Measurements from ENCODE around the gene CPVL. TPM values are rescaled to one million over a fixed set of nuclear protein-coding genes. Genes with fewer than 3 reads are reported as not detected.

The CPVL gene
- total and polyA plus RNA-seq, 2 of the 4 experiments (the other 2 are of a cell fraction): not detected

- Histone ChIP-seq H3K14ac (replicated peaks; ENCODE audit: low read depth, low read length) (no peak overlapping the region), H3K79me1 (ENCODE audit: low read depth in 1 of 2, low read length in 2 of 2) (no peaks in the 10 kb centered on the region), H3K4me2 (ENCODE audit: low read depth, low read length) (no peak overlapping the region), H3K27me3 (ENCODE audit: control insufficient read depth, insufficient read depth, low read length) (no peaks in the 10 kb centered on the region), H3K4ac (ENCODE audit: low read depth, low read length) (no peak overlapping the region), H3K18ac (ENCODE audit: low read depth, low read length) (no peak overlapping the region), H3K27ac (ENCODE audit: insufficient read depth, low read length) (no peak overlapping the region), H3K4me1 (ENCODE audit: control insufficient read depth, insufficient read depth, low read length) (no peaks in the 10 kb centered on the region), H4K20me1 (ENCODE audit: insufficient read depth, low read length) (no peaks in the 10 kb centered on the region), H2BK15ac (ENCODE audit: low read depth, low read length) (no peak overlapping the region), H3K9ac (ENCODE audit: low read depth, low read length) (no peak overlapping the region), H2AFZ (replicated peaks; ENCODE audit: low read length, poor library complexity) (no peak overlapping the region), H3K56ac (ENCODE audit: extremely low read depth, insufficient read depth, low read length) (no peak overlapping the region), H2AK9ac (replicated peaks; ENCODE audit: low read depth, low read length, poor library complexity) (no peak overlapping the region), H2BK5ac (ENCODE audit: low read depth, low read length, poor library complexity, severe bottlenecking) (no peak overlapping the region), H3K9me3 (ENCODE audit: control insufficient read depth, insufficient read depth, low read length) (no peaks in the 10 kb centered on the region), H3K23ac (ENCODE audit: low read depth, low read length) (no peak overlapping the region), H2BK120ac (ENCODE audit: low read depth, low read length) (no peak overlapping the region), H2BK20ac (ENCODE audit: low read depth, low read length) (no peak overlapping the region), H4K8ac (ENCODE audit: low read depth in 2 of 2, low read length in 2 of 2) (no peak overlapping the region), H3K9me1 (ENCODE audit: insufficient read depth, low read length) (no peaks in the 10 kb centered on the region), H4K91ac (ENCODE audit: insufficient read depth, low read depth, low read length) (no peak overlapping the region), H4K5ac (ENCODE audit: low read depth, low read length) (no peak overlapping the region), H2AK5ac (ENCODE audit: low read depth, low read length) (no peak overlapping the region), H3K4me3 (ENCODE audit: insufficient read depth, low read depth, low read length) (no peak overlapping the region), H3K36me3 (ENCODE audit: control insufficient read depth, insufficient read depth, low read length) (no peaks in the 10 kb centered on the region)
- DNase-seq: no peak
- in situ Hi-C loops (cut with MboI; ENCODE audit: low sequenced_read_pairs) (no loop called here), intact Hi-C loops (cut with micrococcal nuclease) (no loop called here), dilution Hi-C loops (cut with HindIII; ENCODE audit: low sequenced_read_pairs, unreplicated experiment) (no loop called here)
- no CpG with 5 or more reads among the region's 3 CpGs for WGBS, 2 experiments (ENCODE audit: extremely low coverage in 2 of 2, insufficient read length in 1 of 2)
- ChIA-PET POLR2A (ENCODE audit: unreplicated experiment) (no interaction called here), CTCF (no interaction called here)
- TF ChIP-seq BHLHE40 (IDR thresholded peaks at IDR 0.05; ENCODE audit: low read depth, low read length) (no peak), USF2 (IDR thresholded peaks at IDR 0.05; ENCODE audit: low read depth, low read length) (no peak), NFE2L2 (IDR thresholded peaks at IDR 0.05; ENCODE audit: low read depth, low read length) (no peak), MAZ (IDR thresholded peaks at IDR 0.05; ENCODE audit: borderline replicate concordance, low read depth, low read length) (no peak), MXI1 (IDR thresholded peaks at IDR 0.05; ENCODE audit: borderline replicate concordance, low read depth, low read length) (no peak), POLR2A (IDR thresholded peaks at IDR 0.05; ENCODE audit: low read depth, low read length) (no peak), FOS (IDR thresholded peaks at IDR 0.05; ENCODE audit: low read depth, low read length) (no peak), RFX5 (IDR thresholded peaks at IDR 0.05; ENCODE audit: low read depth, low read length) (no peak), RCOR1 (IDR thresholded peaks at IDR 0.05; ENCODE audit: insufficient replicate concordance, low read length) (no peak), SMC3 (IDR thresholded peaks at IDR 0.05; ENCODE audit: low read depth, low read length) (no peak), CEBPB (IDR thresholded peaks at IDR 0.05; ENCODE audit: low read depth, low read length) (no peak)
- TF ChIP-seq, protein P1, sequence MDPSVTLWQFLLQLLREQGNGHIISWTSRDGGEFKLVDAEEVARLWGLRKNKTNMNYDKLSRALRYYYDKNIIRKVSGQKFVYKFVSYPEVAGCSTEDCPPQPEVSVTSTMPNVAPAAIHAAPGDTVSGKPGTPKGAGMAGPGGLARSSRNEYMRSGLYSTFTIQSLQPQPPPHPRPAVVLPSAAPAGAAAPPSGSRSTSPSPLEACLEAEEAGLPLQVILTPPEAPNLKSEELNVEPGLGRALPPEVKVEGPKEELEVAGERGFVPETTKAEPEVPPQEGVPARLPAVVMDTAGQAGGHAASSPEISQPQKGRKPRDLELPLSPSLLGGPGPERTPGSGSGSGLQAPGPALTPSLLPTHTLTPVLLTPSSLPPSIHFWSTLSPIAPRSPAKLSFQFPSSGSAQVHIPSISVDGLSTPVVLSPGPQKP (IDR thresholded peaks at IDR 0.05; ENCODE audit: borderline replicate concordance, low read depth, low read length): no peak
- no TSS peak for BruUV-seq (replicated peaks)
- no peak for ATAC-seq (ENCODE audit: low read depth)
Observed at GRCh38 chr7:29163854-29164253, 17.5 kb upstream of the CPVL start.

All from IMR-90 (cell line).